Thyroid gland (tissue), 4 donors: ENCODE data around the gene WWP2.

ENCODE experiments used
- POLR2A ChIP-seq, 2 donors: fragments of 450-650 bp; IDR thresholded peaks; one replicate each; pipeline ENCODE4 v1.6.1; 2017; ENCODE audit warnings: antibody characterized with exemption in 2 of 2, mild to moderate bottlenecking in 2 of 2, moderate library complexity in 1 of 2
- TF ChIP-seq, protein P1 (sequence below), 6 experiments: fragments of 200-600 bp in 3 of 6; fragments of 450-650 bp in 3 of 6; sonication (generic) in 3 of 6; IDR thresholded peaks; one replicate each; pipeline ENCODE4 v1.5.1; 2016 to 2019; ENCODE audit warnings: antibody characterized with exemption in 6 of 6, mild to moderate bottlenecking in 2 of 6, inconsistent platforms in 1 of 6, moderate library complexity in 1 of 6

DNA sequence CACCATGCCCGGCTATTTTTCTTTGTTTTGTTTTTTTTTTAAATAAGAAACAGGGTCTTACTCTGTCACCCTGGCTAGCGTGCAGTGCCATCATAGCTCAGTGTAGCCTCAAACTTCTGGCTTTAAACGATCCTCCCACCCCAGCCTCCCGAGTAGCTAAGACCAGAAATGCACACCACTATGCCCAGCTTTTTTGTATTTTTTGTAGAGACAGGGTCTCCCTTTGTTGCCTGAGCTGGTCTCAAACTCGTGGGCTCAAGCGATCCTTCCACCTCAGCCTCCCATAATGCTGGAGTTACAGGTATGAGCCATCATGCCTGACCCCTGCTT lies 59.7 kb downstream of the WWP2 start:
- TF ChIP-seq, protein P1, sequence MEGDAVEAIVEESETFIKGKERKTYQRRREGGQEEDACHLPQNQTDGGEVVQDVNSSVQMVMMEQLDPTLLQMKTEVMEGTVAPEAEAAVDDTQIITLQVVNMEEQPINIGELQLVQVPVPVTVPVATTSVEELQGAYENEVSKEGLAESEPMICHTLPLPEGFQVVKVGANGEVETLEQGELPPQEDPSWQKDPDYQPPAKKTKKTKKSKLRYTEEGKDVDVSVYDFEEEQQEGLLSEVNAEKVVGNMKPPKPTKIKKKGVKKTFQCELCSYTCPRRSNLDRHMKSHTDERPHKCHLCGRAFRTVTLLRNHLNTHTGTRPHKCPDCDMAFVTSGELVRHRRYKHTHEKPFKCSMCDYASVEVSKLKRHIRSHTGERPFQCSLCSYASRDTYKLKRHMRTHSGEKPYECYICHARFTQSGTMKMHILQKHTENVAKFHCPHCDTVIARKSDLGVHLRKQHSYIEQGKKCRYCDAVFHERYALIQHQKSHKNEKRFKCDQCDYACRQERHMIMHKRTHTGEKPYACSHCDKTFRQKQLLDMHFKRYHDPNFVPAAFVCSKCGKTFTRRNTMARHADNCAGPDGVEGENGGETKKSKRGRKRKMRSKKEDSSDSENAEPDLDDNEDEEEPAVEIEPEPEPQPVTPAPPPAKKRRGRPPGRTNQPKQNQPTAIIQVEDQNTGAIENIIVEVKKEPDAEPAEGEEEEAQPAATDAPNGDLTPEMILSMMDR (IDR thresholded peaks at IDR 0.05), result no peak
- TF ChIP-seq POLR2A (IDR thresholded peaks at IDR 0.05), result no peak
